GM12891 (cell line): Measurements from ENCODE around the gene TMEM14B.
A peak's percentile ranks its signal among the peaks of the same experiment; 100 is the strongest.
"Not testable (repeated sequence)": the region's sequence is repeated elsewhere in the genome, so short reads cannot be mapped to it uniquely, and the experiment has no call there.

ENCODE experiments used
- DNase-seq: peaks from one replicate; pipeline ENCODE4 v3.0.0; 2011; ENCODE audit warnings: low spot score; ENCODE audit not compliant: insufficient read length
- FAIRE-seq: peaks from 2 replicates; lab custom pipeline; 2011; peaks lifted over from hg19 to GRCh38; lab: Jason Lieb, UNC
- PAX5 ChIP-seq: IDR thresholded peaks from 2 replicates; pipeline ENCODE4 v1.6.1; 2011; ENCODE audit warnings: low read length, moderate library complexity, mild to moderate bottlenecking; ENCODE audit not compliant: insufficient read depth, severe bottlenecking
- POLR2A ChIP-seq: IDR thresholded peaks from 2 replicates; pipeline ENCODE4 v1.6.1; 2011; ENCODE audit warnings: low read depth, low read length, control low read depth
- POLR2AphosphoS5 ChIP-seq: IDR thresholded peaks from 2 replicates; pipeline ENCODE4 v1.6.1; 2011; ENCODE audit warnings: low read depth, low read length, control low read depth
- POU2F2 ChIP-seq: IDR thresholded peaks from 2 replicates; pipeline ENCODE4 v1.6.1; 2011; ENCODE audit warnings: low read depth, mild to moderate bottlenecking, control low read depth, low read length, moderate library complexity
- SPI1 ChIP-seq: IDR thresholded peaks from 2 replicates; pipeline ENCODE4 v1.6.1; 2011; ENCODE audit warnings: low read depth, low read length, control low read depth
- TAF1 ChIP-seq: IDR thresholded peaks from 2 replicates; pipeline ENCODE4 v1.6.1; 2011; ENCODE audit warnings: low read depth, low read length, control low read depth

The TMEM14B gene

GRCh38 chr6:10742251-10742650, 5.4 kb upstream of the TMEM14B start:
- no peak for DNase-seq
- no peak for FAIRE-seq
- TF ChIP-seq POU2F2 (no peak), POLR2A (no peak), SPI1 (no peak), PAX5 (no peak), POLR2AphosphoS5 (no peak), TAF1 (no peak)

DNA sequence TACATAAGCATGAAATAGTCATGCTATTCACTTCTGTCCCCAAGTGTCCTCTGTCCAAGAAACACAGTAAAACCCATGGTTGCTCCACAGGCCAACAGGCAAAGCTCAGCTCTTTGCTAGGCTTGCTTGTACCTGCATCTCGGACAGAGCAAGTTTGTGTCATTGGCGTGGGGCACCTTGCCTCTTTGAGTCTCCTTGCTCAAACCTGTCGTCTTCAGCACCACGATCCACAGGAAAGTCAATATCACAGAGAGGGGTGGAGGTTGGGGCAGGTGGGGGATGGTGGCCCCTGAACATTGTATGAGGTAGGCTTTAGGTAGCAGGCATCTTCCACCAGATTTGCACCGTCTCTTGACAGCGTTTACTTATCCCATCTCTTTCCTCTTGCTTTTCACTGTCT, 4.1 kb upstream of the TMEM14B start:
- FAIRE-seq, result no peak
- no peak for TF ChIP-seq TAF1
- TF ChIP-seq POLR2A, result no peak
- no peak for TF ChIP-seq SPI1
- no peak for TF ChIP-seq POLR2AphosphoS5
- no peak for TF ChIP-seq POU2F2
- no peak for TF ChIP-seq PAX5

DNA sequence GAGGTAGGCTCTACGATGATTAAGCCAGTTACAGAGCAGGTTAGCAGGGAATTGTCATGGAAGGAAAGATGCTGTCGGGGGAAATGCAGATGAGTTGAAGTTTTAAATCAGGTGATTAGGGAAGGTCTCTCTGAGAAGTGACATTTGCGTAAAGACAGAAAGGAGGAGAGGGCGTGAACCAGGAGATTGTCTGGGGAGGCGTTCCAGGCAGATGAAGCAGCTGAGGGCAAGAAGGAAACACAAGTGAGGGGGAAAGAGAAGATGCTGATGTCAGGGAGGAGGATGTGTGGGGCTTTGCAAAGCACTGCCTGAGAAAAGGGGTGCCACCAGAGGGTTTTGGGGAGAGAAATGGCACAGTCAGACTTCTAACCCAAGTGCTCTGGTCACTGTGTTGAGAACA, 2.5 kb upstream of the TMEM14B start:
- FAIRE-seq (no peak), DNase-seq (no peak)
- TF ChIP-seq TAF1, result no peak
- no peak for TF ChIP-seq POLR2AphosphoS5
- TF ChIP-seq POU2F2, result no peak
- TF ChIP-seq SPI1, result no peak
- no peak for TF ChIP-seq POLR2A
- no peak for TF ChIP-seq PAX5

More for the DNA sequence above, 4.1 kb upstream of the TMEM14B start:
- DNase-seq, result no peak

GRCh38 chr6:10746915-10747250, 722 bp upstream of the TMEM14B start:
- no peak for DNase-seq
- FAIRE-seq, result peak; percentile 28
- TF ChIP-seq POLR2AphosphoS5 (no peak), PAX5 (no peak), POU2F2 (no peak), SPI1 (no peak)

- DNase-seq (no peak), FAIRE-seq (no peak)
- no peak for TF ChIP-seq POLR2AphosphoS5
- no peak for TF ChIP-seq POU2F2
- no peak for TF ChIP-seq PAX5
- no peak for TF ChIP-seq TAF1
- no peak for TF ChIP-seq SPI1
- TF ChIP-seq POLR2A, result no peak
Observed at GRCh38 chr6:10749734-10750133, 2.1 kb downstream of the TMEM14B start.

GRCh38 chr6:10750568-10750967, 3.0 kb downstream of the TMEM14B start:
- FAIRE-seq, result not testable (repeated sequence)

DNA sequence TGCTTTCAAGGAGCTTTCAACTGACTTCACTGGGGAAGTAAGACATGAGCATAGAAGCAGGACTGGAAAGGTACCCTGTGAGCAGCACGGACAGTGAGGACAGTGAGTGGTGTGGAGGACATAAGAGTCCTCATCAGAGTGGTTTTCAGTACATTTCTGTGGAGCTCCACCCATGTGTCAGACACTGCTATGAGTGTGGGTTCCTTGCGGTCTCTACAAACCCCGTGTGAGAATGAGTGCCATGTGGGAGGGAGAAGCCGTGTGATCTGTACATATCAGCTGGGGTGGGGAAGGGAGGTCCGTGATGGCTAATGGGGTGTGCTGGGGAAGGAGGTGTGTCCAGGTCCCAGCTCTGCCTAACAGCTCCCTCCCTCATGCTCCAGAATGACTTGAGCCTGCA, 4.2 kb downstream of the TMEM14B start:
- FAIRE-seq, DNase-seq: not testable (repeated sequence)

More at GRCh38 chr6:10750568-10750967, 3.0 kb downstream of the TMEM14B start:
- DNase-seq, result not testable (repeated sequence)

DNA sequence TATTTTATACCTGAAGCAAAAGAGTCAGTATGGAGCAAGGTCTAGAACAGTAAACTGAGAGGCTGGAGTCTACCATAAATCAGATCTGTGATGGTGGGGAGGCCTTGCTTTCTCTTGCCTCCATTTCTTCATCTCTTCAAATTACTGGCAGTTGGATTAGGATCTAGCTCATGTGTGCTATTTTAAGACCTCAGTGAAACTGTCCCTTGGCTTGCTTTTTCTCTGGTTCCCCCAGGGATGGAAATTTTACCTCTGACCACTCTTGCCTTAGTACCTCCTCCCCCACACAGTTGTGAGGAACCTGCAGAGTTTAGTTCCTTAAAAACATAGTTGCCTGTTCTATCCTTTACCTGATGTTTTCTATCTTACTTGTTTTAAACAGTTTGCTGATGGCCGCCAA, 8.5 kb downstream of the TMEM14B start:
- TF ChIP-seq PAX5 (no peak), SPI1 (no peak), POU2F2 (no peak), POLR2AphosphoS5 (no peak), TAF1 (no peak), POLR2A (no peak)
- FAIRE-seq (peak; percentile 16), DNase-seq (no peak)

DNA sequence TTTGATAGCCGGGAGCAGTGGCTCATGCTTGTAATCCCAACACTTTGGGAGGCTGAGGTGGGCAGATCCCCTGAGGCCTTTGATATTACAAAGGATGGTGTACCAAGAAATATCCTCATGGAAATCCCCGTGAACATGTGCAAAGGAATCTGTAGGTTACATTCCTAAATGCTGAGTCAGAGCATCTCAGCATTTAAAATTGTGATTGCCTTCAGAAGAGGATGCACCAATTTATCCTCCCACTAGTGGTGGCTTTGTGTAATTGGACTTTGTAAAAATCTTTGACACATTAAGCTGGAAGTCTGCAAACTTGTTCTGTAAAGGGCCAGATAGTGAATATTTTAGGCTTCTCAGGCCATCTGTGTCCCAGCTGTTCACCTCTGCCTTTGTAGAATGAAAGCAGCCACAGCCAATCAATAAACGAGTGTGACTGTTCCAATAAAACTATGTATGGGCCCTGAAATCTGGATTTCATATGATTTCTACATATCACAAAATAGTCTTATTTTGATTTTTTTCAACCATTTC, 11.8 kb downstream of the TMEM14B start:
- DNase-seq (peak; percentile 13), FAIRE-seq (peak; percentile 41)
- TF ChIP-seq TAF1 (no peak), POU2F2 (no peak), POLR2AphosphoS5 (no peak), PAX5 (no peak)

DNA sequence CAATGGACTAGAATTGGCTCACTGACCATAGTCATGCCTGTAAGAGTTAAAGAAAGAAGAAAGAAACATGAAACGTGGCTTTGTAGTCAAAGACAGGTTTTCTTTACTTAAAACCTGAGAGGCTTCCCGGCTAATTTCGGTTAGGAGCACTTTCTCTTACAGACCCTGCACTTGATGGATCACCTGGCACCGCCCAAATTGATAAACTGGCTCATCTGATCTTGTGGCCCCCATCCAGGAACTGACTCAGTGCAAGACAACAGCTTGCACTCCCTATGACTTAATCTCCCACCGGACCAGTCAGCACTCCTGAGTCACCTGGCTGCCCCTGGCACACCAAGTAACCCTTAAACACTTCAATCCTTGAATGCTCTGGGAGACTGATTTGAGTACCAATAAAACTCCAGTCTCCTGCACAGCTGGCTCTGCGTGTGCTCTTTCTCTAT, 12.3 kb downstream of the TMEM14B start:
- FAIRE-seq (no peak), DNase-seq (no peak)
- TF ChIP-seq POU2F2, result no peak
- TF ChIP-seq TAF1, result no peak
- TF ChIP-seq POLR2AphosphoS5, result no peak
- no peak for TF ChIP-seq SPI1
- no peak for TF ChIP-seq PAX5

DNA sequence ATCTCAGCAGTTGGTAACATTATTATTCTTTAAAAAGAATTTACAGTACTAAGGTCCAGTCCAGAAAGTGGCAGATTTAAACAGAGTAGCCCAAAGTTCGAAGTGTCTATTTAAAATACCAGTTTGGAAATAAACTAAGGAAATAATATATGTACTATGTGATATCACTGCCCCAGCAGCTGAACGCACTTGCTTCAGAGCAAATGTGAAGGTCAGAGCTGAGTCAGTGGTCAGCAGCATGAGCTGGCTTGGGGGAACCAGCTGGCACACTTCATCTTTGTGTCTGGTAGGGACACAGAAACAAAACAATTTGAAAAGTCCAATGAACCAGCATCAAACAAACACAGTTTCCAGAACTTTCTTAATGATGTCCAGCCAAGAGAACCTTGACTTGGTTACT, 15.4 kb downstream of the TMEM14B start:
- no peak for DNase-seq
- no peak for FAIRE-seq

More for the DNA sequence above, 15.4 kb downstream of the TMEM14B start:
- TF ChIP-seq PAX5, result no peak
- no peak for TF ChIP-seq POU2F2
- no peak for TF ChIP-seq POLR2AphosphoS5
- TF ChIP-seq SPI1, result no peak
- no peak for TF ChIP-seq POLR2A
- TF ChIP-seq TAF1, result no peak
